GM12892 (cell line): ENCODE data around the gene ELMO3.

Experiments
- DNase-seq: peaks from one replicate; pipeline ENCODE4 v3.0.0; 2011; ENCODE audit not compliant: insufficient read length
- FAIRE-seq: peaks from 2 replicates; lab custom pipeline; 2011; peaks lifted over from hg19 to GRCh38; lab: Jason Lieb, UNC
- POLR2A ChIP-seq: IDR thresholded peaks from 2 replicates; pipeline ENCODE4 v1.6.1; 2011; ENCODE audit warnings: low read depth, low read length, control low read depth
- POLR2AphosphoS5 ChIP-seq: IDR thresholded peaks from 2 replicates; pipeline ENCODE4 v1.6.1; 2011; ENCODE audit warnings: low read depth, low read length, control low read depth
- TAF1 ChIP-seq: IDR thresholded peaks from 2 replicates; pipeline ENCODE4 v1.6.1; 2011; ENCODE audit warnings: low read depth, mild to moderate bottlenecking, control low read depth, low read length, borderline replicate concordance

The ELMO3 gene

GRCh38 chr16:67216612-67217490, 17.9 kb downstream of the ELMO3 start:
- no peak for DNase-seq
- TF ChIP-seq TAF1 = no peak
- TF ChIP-seq POLR2AphosphoS5 = no peak
- no peak for TF ChIP-seq POLR2A
- no peak for FAIRE-seq

DNA sequence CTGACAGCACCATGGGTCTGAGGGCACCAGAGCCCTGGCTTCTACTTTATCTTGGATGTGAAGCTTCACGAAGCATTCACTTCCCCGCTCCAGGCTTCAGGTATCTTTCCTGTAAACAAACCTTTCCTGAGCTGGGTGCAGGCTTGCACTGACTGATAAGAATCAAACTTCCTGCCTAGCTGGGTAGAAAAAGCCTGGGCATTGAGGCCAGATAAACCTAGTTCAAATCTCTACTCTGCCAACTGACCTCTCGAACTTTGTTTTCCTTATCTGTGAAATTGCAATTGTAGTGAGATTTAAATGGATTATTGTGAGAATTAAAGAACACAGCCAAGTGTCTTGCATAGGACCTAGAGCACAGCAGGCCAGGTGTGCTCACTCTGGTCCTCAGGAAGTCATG, 25.1 kb downstream of the ELMO3 start:
- no peak for DNase-seq
- TF ChIP-seq POLR2AphosphoS5 (no peak), POLR2A (no peak), TAF1 (no peak)
- FAIRE-seq = no peak

DNA sequence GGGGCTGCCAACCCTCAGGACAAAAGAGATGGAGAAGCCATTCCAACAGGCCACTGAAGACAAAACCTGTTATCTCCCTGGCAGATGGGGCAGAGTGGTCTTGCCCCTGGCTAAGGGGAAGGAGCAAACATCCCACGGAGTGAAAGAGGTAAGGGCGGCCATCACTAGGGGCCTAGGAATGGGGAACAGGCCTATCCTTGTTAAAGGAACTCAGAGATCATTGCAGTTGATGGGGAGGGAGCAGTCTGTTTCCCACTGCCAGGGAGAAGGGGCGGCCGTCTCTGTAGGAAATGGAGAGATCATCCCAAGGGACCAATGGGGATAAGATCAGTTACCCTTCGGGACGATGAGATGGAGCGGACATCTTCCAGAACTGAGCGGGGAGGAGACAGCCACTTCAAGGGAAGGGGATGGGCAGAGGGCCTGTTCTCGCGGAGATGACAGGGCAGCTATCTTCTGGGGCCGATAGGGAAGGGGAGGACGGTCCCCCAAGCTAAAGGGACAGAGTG, 27.4 kb downstream of the ELMO3 start:
- FAIRE-seq (no peak), DNase-seq (no peak)
- no peak for TF ChIP-seq POLR2A
- no peak for TF ChIP-seq TAF1
- no peak for TF ChIP-seq POLR2AphosphoS5

- TF ChIP-seq TAF1 = peak; percentile 67; the same call in 1 of the 2 replicates
- TF ChIP-seq POLR2A = peak; percentile 78
- peak; percentile 87 for TF ChIP-seq POLR2AphosphoS5
- peak; percentile 97 for DNase-seq
- peak; percentile 98 for FAIRE-seq
These were observed 28.1 kb downstream of the ELMO3 start, which contains the start of gene TMEM208 for GRCh38 chr16:67226804-67227566. Gene TMEM208 (plus strand): TSS chr16:67227130. CDS start chr16:67227219, 89 bp downstream.

DNA sequence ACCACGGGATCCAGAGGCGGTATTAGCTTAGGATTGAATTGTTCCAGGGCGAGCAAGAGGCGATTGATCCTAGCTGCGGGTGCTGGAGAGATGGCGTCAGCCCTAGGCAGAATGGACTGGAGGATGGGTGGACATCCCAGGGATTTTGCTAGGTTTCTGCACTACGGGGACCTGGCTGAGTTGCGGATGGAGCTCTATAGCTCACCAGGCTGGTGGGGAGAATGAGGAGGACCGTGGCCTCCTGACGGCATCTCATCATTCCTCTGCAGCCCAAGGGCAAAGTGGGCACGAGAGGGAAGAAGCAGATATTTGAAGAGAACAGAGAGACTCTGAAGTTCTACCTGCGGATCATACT, 28.6 kb downstream of the ELMO3 start:
- FAIRE-seq (no peak), DNase-seq (no peak)
- TF ChIP-seq TAF1 (no peak), POLR2A (no peak), POLR2AphosphoS5 (no peak)

DNA sequence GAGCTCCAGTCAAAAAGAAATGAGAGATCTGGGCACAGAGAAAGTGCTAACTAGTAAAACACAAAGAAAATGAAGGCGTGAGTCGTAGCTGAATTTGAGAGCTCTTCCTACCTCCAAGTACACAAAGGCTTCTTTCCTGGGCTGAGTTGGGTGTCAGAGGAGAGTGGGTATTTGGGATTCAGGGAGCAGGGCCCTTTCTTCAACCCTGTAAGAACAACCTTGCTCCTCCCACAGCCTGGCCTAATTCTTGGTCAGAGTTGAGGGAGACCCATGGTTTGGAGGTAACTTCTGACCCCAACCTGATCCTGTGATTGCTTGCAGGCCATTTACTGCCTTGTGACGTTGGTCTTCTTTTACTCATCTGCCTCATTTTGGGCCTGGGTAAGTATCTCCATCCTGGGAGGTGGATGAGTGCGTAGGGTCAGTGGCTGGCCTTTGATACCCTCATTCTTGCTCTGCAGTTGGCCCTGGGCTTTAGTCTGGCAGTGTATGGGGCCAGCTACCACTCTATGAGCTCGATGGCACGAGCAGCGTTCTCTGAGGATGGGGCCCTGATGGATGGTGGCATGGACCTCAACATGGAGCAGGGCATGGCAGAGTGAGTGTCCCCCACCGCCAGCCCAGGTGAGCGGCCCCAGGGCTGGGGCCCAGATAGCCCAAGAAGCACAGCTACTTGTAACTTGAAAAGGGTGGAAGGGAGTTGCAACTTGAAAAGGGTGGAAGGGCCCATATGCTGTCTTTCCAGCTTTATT, 29.3 kb downstream of the ELMO3 start:
- TF ChIP-seq POLR2AphosphoS5 (0 out of 2 replicates have a peak, but pooled peaks have one; percentile 17), POLR2A (no peak)
- DNase-seq (no peak), FAIRE-seq (no peak)

DNA sequence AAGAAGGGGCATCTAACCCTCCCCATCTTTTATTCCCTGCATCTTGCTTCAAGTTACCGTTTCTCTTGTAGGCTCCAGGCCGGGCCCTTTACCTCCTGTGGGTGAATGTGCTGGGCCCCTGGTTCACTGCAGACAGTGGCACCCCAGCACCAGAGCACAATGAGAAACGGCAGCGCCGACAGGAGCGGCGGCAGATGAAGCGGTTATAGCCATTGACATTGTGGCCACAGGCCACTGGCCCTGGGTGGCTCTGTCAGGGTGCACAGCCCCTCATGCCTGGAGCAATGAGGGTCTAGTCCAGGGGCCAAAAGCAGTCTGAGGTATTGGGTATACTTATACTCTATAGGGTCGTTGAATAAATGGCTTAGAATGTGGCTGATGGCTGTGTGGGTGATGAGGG, 30.0 kb downstream of the ELMO3 start:
- FAIRE-seq = no peak
- TF ChIP-seq POLR2A (no peak), TAF1 (no peak), POLR2AphosphoS5 (no peak)

DNA sequence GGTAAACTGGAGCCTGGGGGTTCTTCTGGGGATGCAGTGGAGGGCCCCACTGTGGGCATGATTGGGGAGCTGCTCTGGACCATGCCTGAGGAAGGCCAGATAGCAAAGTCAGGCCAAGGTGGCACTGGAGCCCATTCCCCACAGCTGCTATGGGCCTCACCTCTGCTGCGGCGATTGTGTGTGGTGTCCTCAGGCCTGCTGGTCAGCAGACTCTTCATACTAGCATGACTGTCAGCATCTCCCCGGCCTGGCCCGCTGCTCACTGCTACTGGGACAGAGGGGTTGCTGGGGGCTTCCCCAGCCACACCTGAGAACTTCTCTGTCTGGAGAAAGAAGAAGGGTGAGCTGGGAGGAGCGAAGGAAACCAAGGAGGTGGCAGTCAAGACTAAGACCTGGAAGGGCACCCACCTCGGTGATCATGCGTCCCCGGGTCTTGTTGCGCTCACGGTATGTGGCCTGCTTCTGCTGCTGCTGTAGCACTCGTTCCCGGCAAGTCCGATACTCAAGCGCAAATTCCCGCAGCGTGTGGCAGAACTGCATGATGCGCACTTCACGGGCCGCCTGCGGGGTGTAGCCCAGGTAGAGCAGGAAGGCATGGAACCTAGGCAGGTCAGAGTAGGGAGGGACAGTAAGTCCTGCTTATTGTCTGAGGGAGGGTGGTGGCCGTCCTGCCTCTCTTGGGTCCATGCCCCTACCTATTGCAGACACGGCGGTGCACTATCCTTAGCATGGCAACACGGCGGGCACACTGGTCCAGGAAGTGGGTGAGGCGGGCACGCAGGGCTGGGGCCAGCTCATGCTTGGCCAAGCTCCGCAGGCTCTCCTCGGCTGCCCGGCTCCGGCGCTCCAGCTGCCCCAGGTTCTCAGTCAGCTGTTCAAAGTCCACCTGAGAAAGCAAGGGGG, 31.2 kb downstream of the ELMO3 start:
- TF ChIP-seq TAF1 = no peak
- TF ChIP-seq POLR2A = peak; percentile 35; the same call in 1 of the 2 replicates
- peak; percentile 65; the same call in 1 of the 2 replicates for TF ChIP-seq POLR2AphosphoS5
- no peak for DNase-seq
- no peak for FAIRE-seq

More for the DNA sequence above, 30.0 kb downstream of the ELMO3 start:
- DNase-seq = no peak

- FAIRE-seq = no peak
- TF ChIP-seq POLR2A (peak; percentile 46; the same call in 1 of the 2 replicates), POLR2AphosphoS5 (no peak), TAF1 (no peak)
These were observed 32.1 kb downstream of the ELMO3 start for GRCh38 chr16:67230809-67231660.

More at GRCh38 chr16:67230809-67231660, 32.1 kb downstream of the ELMO3 start:
- DNase-seq = no peak
